ENCODE measurements around the gene AIFM3. TPM values are rescaled to one million over a fixed set of nuclear protein-coding genes. Genes with fewer than 3 reads are reported as not detected.
A peak's percentile ranks its signal among the peaks of the same experiment; 100 is the strongest.

AIFM3 gene
- total and polyA plus RNA-seq, 4 donors: 0.38 to 1.1 (median 0.63) TPM

DNA sequence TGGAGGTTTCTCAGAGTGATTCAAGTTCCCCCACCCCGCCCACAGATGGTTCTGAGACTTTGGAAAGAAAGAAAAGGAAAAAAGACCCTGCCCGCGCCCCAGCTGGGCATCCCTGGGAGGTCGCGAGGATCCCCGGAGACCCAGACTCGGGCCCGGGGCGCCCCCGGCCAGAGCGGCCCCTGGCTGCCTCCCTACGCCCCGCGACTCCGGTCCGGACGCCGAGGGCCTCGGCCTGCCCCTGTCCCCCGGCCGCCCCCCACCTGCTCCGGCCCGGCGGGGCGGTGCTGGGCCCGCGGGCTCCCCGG lies 2.3 kb upstream of the AIFM3 start:
- Histone ChIP-seq H3K9ac (ENCODE audit: low read depth in 1 of 2, low read length in 2 of 2) (no peak overlapping the region), H3K4me1 (ENCODE audit: control insufficient read depth in 4 of 4, insufficient read depth in 4 of 4, low read length in 3 of 4) (peaks cover 3 to 13% (median 6%) of the 10 kb centered on the region in 4 donors), H3K36me3 (ENCODE audit: control insufficient read depth in 4 of 4, insufficient read depth in 3 of 4, low read depth in 1 of 4, low read length in 3 of 4) (no peaks in the 10 kb centered on the region), H3K27me3 (ENCODE audit: control insufficient read depth in 4 of 4, insufficient read depth in 4 of 4, low read length in 3 of 4) (no peaks in the 10 kb centered on the region), H3K4me3 (ENCODE audit: low read depth in 1 of 3, low read length in 3 of 3) (peak overlapping the region in 1 of 3 donors; percentile 46), H3K9me3 (ENCODE audit: control insufficient read depth in 4 of 4, low read length in 3 of 4) (no peaks in the 10 kb centered on the region), H3K27ac (ENCODE audit: low read depth in 1 of 2, low read length in 2 of 2) (no peak overlapping the region)
- DNase-seq (ENCODE audit: low spot score): no peak
- WGBS: 7% methylated on average over 28 of the region's 28 CpGs
- TF ChIP-seq GABPA (IDR thresholded peaks at IDR 0.05 in 1 of 2, conservative IDR thresholded peaks at IDR 0.05 in 1 of 2) (no peak), YY1 (IDR thresholded peaks at IDR 0.05) (no peak), FOXA2 (IDR thresholded peaks at IDR 0.05) (no peak), RAD21 (IDR thresholded peaks at IDR 0.05) (no peak), TAF1 (conservative IDR thresholded peaks at IDR 0.05) (no peak), HNF4A (conservative IDR thresholded peaks at IDR 0.05) (no peak), FOXA1 (IDR thresholded peaks at IDR 0.05) (no peak), HNF4G (IDR thresholded peaks at IDR 0.05) (no peak), ZBTB33 (IDR thresholded peaks at IDR 0.05) (no peak), NR2F2 (IDR thresholded peaks at IDR 0.05) (no peak), JUND (IDR thresholded peaks at IDR 0.05) (no peak), SP1 (IDR thresholded peaks at IDR 0.05) (no peak), EGR1 (IDR thresholded peaks at IDR 0.05; ENCODE audit: low read depth in 2 of 2) (no peak), RXRA (IDR thresholded peaks at IDR 0.05) (no peak)
- TF ChIP-seq, protein P1, sequence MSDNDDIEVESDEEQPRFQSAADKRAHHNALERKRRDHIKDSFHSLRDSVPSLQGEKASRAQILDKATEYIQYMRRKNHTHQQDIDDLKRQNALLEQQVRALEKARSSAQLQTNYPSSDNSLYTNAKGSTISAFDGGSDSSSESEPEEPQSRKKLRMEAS (IDR thresholded peaks at IDR 0.05): no peak
- TF ChIP-seq, protein P2, sequence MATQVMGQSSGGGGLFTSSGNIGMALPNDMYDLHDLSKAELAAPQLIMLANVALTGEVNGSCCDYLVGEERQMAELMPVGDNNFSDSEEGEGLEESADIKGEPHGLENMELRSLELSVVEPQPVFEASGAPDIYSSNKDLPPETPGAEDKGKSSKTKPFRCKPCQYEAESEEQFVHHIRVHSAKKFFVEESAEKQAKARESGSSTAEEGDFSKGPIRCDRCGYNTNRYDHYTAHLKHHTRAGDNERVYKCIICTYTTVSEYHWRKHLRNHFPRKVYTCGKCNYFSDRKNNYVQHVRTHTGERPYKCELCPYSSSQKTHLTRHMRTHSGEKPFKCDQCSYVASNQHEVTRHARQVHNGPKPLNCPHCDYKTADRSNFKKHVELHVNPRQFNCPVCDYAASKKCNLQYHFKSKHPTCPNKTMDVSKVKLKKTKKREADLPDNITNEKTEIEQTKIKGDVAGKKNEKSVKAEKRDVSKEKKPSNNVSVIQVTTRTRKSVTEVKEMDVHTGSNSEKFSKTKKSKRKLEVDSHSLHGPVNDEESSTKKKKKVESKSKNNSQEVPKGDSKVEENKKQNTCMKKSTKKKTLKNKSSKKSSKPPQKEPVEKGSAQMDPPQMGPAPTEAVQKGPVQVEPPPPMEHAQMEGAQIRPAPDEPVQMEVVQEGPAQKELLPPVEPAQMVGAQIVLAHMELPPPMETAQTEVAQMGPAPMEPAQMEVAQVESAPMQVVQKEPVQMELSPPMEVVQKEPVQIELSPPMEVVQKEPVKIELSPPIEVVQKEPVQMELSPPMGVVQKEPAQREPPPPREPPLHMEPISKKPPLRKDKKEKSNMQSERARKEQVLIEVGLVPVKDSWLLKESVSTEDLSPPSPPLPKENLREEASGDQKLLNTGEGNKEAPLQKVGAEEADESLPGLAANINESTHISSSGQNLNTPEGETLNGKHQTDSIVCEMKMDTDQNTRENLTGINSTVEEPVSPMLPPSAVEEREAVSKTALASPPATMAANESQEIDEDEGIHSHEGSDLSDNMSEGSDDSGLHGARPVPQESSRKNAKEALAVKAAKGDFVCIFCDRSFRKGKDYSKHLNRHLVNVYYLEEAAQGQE (IDR thresholded peaks at IDR 0.05): no peak
- TF ChIP-seq, protein P3, sequence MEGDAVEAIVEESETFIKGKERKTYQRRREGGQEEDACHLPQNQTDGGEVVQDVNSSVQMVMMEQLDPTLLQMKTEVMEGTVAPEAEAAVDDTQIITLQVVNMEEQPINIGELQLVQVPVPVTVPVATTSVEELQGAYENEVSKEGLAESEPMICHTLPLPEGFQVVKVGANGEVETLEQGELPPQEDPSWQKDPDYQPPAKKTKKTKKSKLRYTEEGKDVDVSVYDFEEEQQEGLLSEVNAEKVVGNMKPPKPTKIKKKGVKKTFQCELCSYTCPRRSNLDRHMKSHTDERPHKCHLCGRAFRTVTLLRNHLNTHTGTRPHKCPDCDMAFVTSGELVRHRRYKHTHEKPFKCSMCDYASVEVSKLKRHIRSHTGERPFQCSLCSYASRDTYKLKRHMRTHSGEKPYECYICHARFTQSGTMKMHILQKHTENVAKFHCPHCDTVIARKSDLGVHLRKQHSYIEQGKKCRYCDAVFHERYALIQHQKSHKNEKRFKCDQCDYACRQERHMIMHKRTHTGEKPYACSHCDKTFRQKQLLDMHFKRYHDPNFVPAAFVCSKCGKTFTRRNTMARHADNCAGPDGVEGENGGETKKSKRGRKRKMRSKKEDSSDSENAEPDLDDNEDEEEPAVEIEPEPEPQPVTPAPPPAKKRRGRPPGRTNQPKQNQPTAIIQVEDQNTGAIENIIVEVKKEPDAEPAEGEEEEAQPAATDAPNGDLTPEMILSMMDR (IDR thresholded peaks at IDR 0.05; ENCODE audit: low read depth, low read length, missing input control): no peak
- TF ChIP-seq, protein P4, sequence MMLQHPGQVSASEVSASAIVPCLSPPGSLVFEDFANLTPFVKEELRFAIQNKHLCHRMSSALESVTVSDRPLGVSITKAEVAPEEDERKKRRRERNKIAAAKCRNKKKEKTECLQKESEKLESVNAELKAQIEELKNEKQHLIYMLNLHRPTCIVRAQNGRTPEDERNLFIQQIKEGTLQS (IDR thresholded peaks at IDR 0.05): no peak

Data from liver (tissue), 9 donors.